Tibial artery (tissue), 4 donors: Measurements from ENCODE around the gene RUNX1.

Experiments
- DNase-seq, 2 donors: peaks; one replicate each; pipeline ENCODE4 v3.0.0-alpha.2; 2019
- H3K27ac ChIP-seq, 2 donors: fragments of 200-600 bp; sonication (generic) in 1 of 2; 1 replicate in 1 of 2; 2 replicates in 1 of 2; pipeline ENCODE4 v1.5.1; 2018 to 2019; ENCODE audit warnings: mild to moderate bottlenecking in 1 of 2
- H3K27me3 ChIP-seq, 2 donors: fragments of 200-600 bp; sonication (generic) in 1 of 2; one replicate each; pipeline versions ENCODE4 v1.5.1 to v1.6.0; 2016 to 2019
- H3K36me3 ChIP-seq, 3 donors: fragments of 200-600 bp; sonication (generic) in 2 of 3; one replicate each; pipeline ENCODE4 v1.5.1; 2016 to 2019; ENCODE audit warnings: mild to moderate bottlenecking in 2 of 3
- H3K4me1 ChIP-seq, 4 donors: fragments of 200-600 bp; sonication (generic) in 2 of 4; 1 replicate in 3 of 4; 2 replicates in 1 of 4; pipeline ENCODE4 v1.5.1; 2016 to 2019
- H3K4me3 ChIP-seq, 2 donors: fragments of 200-600 bp; sonication (generic) in 1 of 2; 1 replicate in 1 of 2; 2 replicates in 1 of 2; pipeline ENCODE4 v1.5.1; 2018 to 2019; ENCODE audit warnings: mild to moderate bottlenecking in 2 of 2
- H3K9me3 ChIP-seq, 3 donors: fragments of 200-600 bp; sonication (generic) in 1 of 3; one replicate each; pipeline ENCODE4 v1.5.1; 2016 to 2019
- CTCF ChIP-seq, 2 experiments: fragments of 200-600 bp in 1 of 2; fragments of 450-650 bp in 1 of 2; IDR thresholded peaks; one replicate each; pipeline ENCODE4 v1.5.1; 2017 to 2019; ENCODE audit warnings: antibody characterized with exemption in 2 of 2, mild to moderate bottlenecking in 1 of 2, moderate library complexity in 1 of 2
- intact Hi-C: fragments of 100-400 bp; cut with DNase I; formaldehyde crosslinking; loops from one replicate; pipeline ENCODE4 v1.15.0; 2023; ENCODE audit warnings: low total_unique reads

The RUNX1 gene

DNA sequence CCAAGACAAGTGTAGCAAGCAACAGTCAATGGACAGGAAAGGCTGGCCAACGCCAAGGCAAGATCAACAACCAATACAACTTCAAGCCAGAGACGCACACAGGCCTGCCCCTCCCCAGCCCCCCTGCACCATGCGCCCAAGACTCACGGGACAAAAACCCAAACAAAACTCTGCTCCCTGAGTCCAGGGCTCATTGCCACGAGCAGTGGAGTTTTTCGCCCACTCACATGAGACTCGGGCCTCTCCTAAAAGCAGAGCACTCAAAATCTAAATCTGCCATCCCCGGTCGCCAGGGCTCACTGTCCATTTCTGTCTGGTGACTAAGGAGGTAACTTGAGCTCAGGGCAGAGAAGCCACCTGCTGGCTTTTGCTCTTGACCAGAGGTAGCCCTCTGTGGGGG, 205.5 kb downstream of the RUNX1 start:
- Histone ChIP-seq H3K27me3 (no peaks in the 10 kb centered on the region), H3K4me1 (peaks cover 0 to 37% (median 28%) of the 10 kb centered on the region in 4 donors), H3K4me3 (no peak overlapping the region), H3K9me3 (no peaks in the 10 kb centered on the region), H3K36me3 (peaks cover 0 to 18% (median 0%) of the 10 kb centered on the region in 3 donors), H3K27ac (peak overlapping the region; percentile 0 to 59)
- intact Hi-C loops: no loop called here
- no peak for DNase-seq
- no peak for TF ChIP-seq CTCF (IDR thresholded peaks at IDR 0.05)

GRCh38 chr21:34841154-34841553, 207.9 kb downstream of the RUNX1 start:
- Histone ChIP-seq H3K36me3 (peaks cover 0 to 18% (median 0%) of the 10 kb centered on the region in 3 donors), H3K27me3 (no peaks in the 10 kb centered on the region), H3K4me1 (peaks cover 0 to 47% (median 28%) of the 10 kb centered on the region in 4 donors), H3K27ac (no peak overlapping the region), H3K4me3 (no peak overlapping the region), H3K9me3 (no peaks in the 10 kb centered on the region)
- DNase-seq: no peak
- intact Hi-C loops: no loop called here
- no peak for TF ChIP-seq CTCF (IDR thresholded peaks at IDR 0.05)

GRCh38 chr21:34840693-34841092, 208.4 kb downstream of the RUNX1 start:
- no peak overlapping the region for H3K4me3 ChIP-seq
- no peak for TF ChIP-seq CTCF (IDR thresholded peaks at IDR 0.05)

GRCh38 chr21:34838956-34839820, 209.9 kb downstream of the RUNX1 start:
- Histone ChIP-seq H3K36me3 (peaks cover under 1 to 26% (median under 1%) of the 10 kb centered on the region in 3 donors), H3K4me3 (no peak overlapping the region), H3K27me3 (no peaks in the 10 kb centered on the region), H3K4me1 (peaks cover 0 to 42% (median 22%) of the 10 kb centered on the region in 4 donors), H3K9me3 (no peaks in the 10 kb centered on the region), H3K27ac (no peak overlapping the region)
- intact Hi-C loops: no loop called here
- DNase-seq: no peak
- TF ChIP-seq CTCF (IDR thresholded peaks at IDR 0.05): no peak

More at GRCh38 chr21:34840693-34841092, 208.4 kb downstream of the RUNX1 start:
- intact Hi-C loops: no loop called here
- Histone ChIP-seq H3K27ac (no peak overlapping the region), H3K4me1 (peaks cover 0 to 46% (median 27%) of the 10 kb centered on the region in 4 donors), H3K27me3 (no peaks in the 10 kb centered on the region), H3K9me3 (no peaks in the 10 kb centered on the region), H3K36me3 (peaks cover 0 to 18% (median 0%) of the 10 kb centered on the region in 3 donors)
- no peak for DNase-seq

DNA sequence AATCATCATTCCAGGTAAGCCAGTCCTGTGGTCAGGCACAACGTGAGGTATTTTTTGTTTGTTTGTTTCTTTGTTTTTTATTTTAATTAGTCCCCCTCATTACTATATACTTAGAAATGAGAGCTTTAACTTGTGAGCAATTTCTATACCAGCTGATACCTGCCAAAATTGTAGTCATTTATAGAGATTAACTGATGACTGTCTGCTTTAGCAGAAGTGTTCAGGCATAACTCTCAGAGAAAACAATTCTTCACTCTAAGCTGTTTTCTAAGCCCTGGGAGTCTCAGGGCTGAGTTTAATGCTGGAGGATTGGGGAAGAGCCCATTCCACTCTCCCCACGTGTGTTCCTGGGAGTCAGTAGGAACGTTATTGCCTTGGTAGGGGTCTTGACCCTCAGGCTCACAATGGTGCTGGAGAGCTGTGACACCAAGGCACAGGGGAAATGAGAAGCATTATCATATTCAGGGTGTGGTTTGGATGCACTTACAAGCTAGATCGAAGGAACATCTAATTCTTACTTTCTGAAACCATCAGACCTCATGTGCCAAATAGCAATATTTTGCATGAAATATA, 212.1 kb downstream of the RUNX1 start:
- Histone ChIP-seq H3K36me3 (peaks cover 4 to 41% (median 14%) of the 10 kb centered on the region in 3 donors), H3K4me1 (peaks cover 0 to 29% (median 19%) of the 10 kb centered on the region in 4 donors), H3K27me3 (no peaks in the 10 kb centered on the region), H3K9me3 (no peaks in the 10 kb centered on the region), H3K4me3 (no peak overlapping the region), H3K27ac (peak overlapping the region; percentile 57 to 72)
- intact Hi-C loops: no loop called here
- TF ChIP-seq CTCF (IDR thresholded peaks at IDR 0.05): no peak
- DNase-seq: no peak
